Rectal smooth muscle tissue (tissue), 1 donor: ENCODE results near the gene BLVRB.
"Not testable (repeated sequence)": the region's sequence is repeated elsewhere in the genome, so short reads cannot be mapped to it uniquely, and the experiment has no call there.

ENCODE experiments used
- H3K27ac ChIP-seq: one replicate; pipeline ENCODE4 v1.7.0; 2013; ENCODE audit warnings: low read depth, low read length, inconsistent platforms
- H3K27me3 ChIP-seq: one replicate; pipeline ENCODE4 v1.7.0; 2013; ENCODE audit warnings: low read length; ENCODE audit not compliant: control insufficient read depth, insufficient read depth
- H3K36me3 ChIP-seq: one replicate; pipeline ENCODE4 v1.7.0; 2013; ENCODE audit warnings: low read length; ENCODE audit not compliant: control insufficient read depth, insufficient read depth
- H3K4me1 ChIP-seq: one replicate; pipeline ENCODE4 v1.7.0; 2013; ENCODE audit warnings: low read length; ENCODE audit not compliant: control insufficient read depth, insufficient read depth
- H3K4me3 ChIP-seq: one replicate; pipeline ENCODE4 v1.7.0; 2013; ENCODE audit warnings: low read length
- H3K9ac ChIP-seq: one replicate; pipeline ENCODE4 v1.7.0; 2013; ENCODE audit warnings: low read length

Gene BLVRB

GRCh38 chr19:40502081-40502480 is 36.5 kb upstream of the BLVRB start:
- H3K27ac ChIP-seq, result no peak overlapping the region

GRCh38 chr19:40501599-40501998 is 36.1 kb upstream of the BLVRB start:
- no peak overlapping the region for H3K9ac ChIP-seq
- H3K4me3 ChIP-seq, result no peak overlapping the region
- no peaks in the 10 kb centered on the region for H3K36me3 ChIP-seq
- no peak overlapping the region for H3K27ac ChIP-seq
- no peaks in the 10 kb centered on the region for H3K27me3 ChIP-seq
- H3K4me1 ChIP-seq, result no peaks in the 10 kb centered on the region

More at GRCh38 chr19:40502081-40502480, 36.5 kb upstream of the BLVRB start:
- no peaks in the 10 kb centered on the region for H3K36me3 ChIP-seq
- H3K27me3 ChIP-seq, result no peaks in the 10 kb centered on the region
- no peaks in the 10 kb centered on the region for H3K4me1 ChIP-seq
- H3K9ac ChIP-seq, result no peak overlapping the region
- H3K4me3 ChIP-seq, result no peak overlapping the region

DNA sequence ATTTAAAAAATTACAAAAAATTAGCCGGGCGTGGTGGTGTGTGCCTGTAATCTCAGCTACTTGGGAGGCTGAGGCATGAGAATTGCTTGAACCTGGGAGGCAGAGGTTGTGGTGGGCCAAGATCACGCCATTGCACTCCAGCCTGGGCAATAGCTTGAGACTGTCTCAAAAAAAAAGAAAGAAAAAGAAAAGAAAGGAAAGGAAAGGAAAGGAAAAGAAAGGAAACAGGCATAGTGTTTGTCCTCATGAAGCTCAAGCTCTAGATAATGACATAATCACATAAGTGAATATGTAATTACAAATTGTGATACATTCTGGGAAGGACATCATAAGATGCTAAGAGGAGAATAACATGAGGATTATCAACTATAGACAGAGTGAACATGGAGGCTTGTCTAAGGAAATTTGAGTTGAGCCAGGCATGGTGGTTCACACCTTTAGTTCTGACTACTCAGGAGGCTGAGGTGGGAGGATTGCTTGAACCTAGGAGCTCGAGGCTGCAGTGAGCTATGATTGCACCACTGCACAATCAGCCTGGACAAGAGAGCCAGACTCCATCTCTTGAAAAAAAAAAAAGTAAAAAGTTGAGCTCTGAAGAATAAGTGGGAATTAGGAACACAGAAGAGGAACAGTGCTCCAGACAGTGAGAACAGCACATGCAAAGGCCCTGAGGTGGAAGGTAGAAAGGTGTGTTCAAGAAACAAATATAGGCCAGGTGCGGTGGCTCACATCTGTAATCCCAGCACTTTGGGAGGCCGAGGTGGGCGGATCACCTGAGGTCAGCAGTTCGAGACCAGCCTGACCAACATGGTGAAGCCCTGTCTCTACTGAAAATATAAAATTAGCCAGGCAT is 35.4 kb upstream of the BLVRB start:
- not testable (repeated sequence) for H3K4me1 ChIP-seq, H3K9ac ChIP-seq, H3K27ac ChIP-seq, H3K4me3 ChIP-seq, H3K36me3 ChIP-seq, H3K27me3 ChIP-seq

DNA sequence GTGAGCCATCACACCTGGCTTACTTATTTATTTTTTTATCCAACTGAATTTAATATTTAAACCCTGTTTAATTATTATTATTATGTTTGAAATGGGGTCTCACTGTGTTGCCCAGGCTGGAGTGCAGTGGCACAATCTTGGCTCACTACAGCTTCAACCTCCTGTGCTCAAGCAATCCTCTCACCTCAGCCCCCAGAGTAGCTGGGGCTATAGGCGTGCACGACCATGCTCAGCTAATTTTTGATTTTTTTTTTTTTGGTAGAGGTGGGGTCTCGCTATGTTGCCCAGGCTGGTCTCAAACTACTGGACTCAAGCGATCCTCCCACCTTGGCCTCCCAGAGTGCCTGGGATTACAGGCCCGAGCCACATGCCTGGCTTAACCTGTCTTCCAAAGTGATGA is 33.8 kb upstream of the BLVRB start:
- Histone ChIP-seq H3K4me1 (no peaks in the 10 kb centered on the region), H3K9ac (no peak overlapping the region)

GRCh38 chr19:40497214-40497613 is 31.7 kb upstream of the BLVRB start:
- Histone ChIP-seq H3K4me1 (no peaks in the 10 kb centered on the region), H3K36me3 (no peaks in the 10 kb centered on the region), H3K4me3 (no peak overlapping the region), H3K9ac (no peak overlapping the region), H3K27ac (no peak overlapping the region), H3K27me3 (no peaks in the 10 kb centered on the region)

More for the DNA sequence above, 33.8 kb upstream of the BLVRB start:
- Histone ChIP-seq H3K27me3 (no peaks in the 10 kb centered on the region), H3K27ac (no peak overlapping the region), H3K36me3 (no peaks in the 10 kb centered on the region), H3K4me3 (no peak overlapping the region)

- no peaks in the 10 kb centered on the region for H3K36me3 ChIP-seq
- H3K9ac ChIP-seq, result no peak overlapping the region
- H3K27ac ChIP-seq, result no peak overlapping the region
- H3K4me3 ChIP-seq, result no peak overlapping the region
- H3K4me1 ChIP-seq, result no peaks in the 10 kb centered on the region
- H3K27me3 ChIP-seq, result no peaks in the 10 kb centered on the region
Measured at GRCh38 chr19:40494191-40494838, 28.8 kb upstream of the BLVRB start.

DNA sequence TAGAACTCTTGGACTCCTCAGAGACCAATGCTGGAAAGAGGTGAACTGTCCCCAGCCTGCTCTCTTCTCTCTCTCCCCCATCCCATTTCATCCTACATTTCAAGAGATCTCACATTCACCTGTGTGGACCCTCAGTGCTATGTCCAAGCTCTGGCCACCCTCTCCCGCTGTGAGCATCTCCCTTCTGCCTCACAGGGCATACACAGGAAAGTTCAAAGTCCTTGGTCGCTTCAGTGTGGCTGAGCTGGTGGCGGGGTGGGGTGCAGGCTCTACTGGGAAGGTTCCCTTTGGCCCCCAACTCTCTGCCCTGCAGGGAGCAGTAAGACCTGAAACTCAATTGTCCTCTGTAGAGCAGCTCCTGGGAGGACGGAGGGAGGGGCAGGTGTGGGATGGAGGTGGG is 28.2 kb upstream of the BLVRB start:
- H3K9ac ChIP-seq, result no peak overlapping the region
- no peak overlapping the region for H3K4me3 ChIP-seq
- no peaks in the 10 kb centered on the region for H3K36me3 ChIP-seq
- no peak overlapping the region for H3K27ac ChIP-seq
- H3K27me3 ChIP-seq, result no peaks in the 10 kb centered on the region
- H3K4me1 ChIP-seq, result no peaks in the 10 kb centered on the region

- H3K9ac ChIP-seq, result no peak overlapping the region
- no peaks in the 10 kb centered on the region for H3K4me1 ChIP-seq
- H3K27me3 ChIP-seq, result no peaks in the 10 kb centered on the region
- H3K27ac ChIP-seq, result no peak overlapping the region
- no peaks in the 10 kb centered on the region for H3K36me3 ChIP-seq
- H3K4me3 ChIP-seq, result no peak overlapping the region
Measured at GRCh38 chr19:40492274-40492673, 26.7 kb upstream of the BLVRB start.

DNA sequence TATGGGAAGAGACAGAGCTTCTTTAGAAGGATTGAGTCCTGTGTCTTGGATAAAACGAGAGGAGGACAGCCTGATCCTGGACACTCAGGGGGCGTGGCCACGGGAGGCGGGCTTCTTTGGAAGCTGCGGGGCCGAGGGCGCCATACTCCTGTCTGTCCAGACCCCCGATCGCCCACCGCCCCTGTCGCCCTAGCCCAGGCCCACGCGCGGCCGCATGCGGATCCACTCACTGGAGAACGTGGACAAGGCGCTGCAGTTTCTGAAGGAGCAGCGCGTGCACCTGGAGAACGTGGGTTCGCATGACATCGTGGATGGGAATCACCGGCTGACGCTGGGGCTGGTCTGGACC is 24.3 kb upstream of the BLVRB start:
- Histone ChIP-seq H3K36me3 (no peaks in the 10 kb centered on the region), H3K27me3 (no peaks in the 10 kb centered on the region), H3K4me3 (no peak overlapping the region)

DNA sequence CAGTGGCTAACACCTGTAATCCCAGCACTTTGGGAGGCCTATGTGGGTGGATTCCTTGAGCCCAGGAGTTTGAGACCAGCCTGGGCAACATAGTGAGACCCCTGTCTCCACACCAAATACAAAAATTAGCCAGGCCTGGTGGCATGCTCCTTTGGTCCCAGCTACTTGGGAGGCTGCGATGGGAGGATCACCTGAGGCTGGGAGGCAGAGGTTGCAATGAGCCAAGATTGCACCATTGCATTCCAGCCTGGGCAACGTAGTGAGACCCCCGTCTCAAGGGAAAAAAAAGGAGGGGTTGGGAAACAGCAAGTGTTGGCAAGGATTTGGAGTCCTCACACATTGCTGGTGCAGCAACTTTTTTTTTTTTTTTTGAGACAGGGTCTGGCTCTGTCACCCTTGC is 20.5 kb upstream of the BLVRB start:
- H3K4me3 ChIP-seq, result no peak overlapping the region
- no peaks in the 10 kb centered on the region for H3K27me3 ChIP-seq
- H3K9ac ChIP-seq, result no peak overlapping the region
- H3K27ac ChIP-seq, result no peak overlapping the region
- no peaks in the 10 kb centered on the region for H3K36me3 ChIP-seq
- H3K4me1 ChIP-seq, result no peaks in the 10 kb centered on the region

More for the DNA sequence above, 24.3 kb upstream of the BLVRB start:
- no peak overlapping the region for H3K9ac ChIP-seq
- H3K27ac ChIP-seq, result no peak overlapping the region
- H3K4me1 ChIP-seq, result no peaks in the 10 kb centered on the region

GRCh38 chr19:40475878-40476644 is 10.5 kb upstream of the BLVRB start:
- not testable (repeated sequence) for H3K4me3 ChIP-seq, H3K27me3 ChIP-seq, H3K36me3 ChIP-seq, H3K27ac ChIP-seq, H3K4me1 ChIP-seq, H3K9ac ChIP-seq

GRCh38 chr19:40474737-40475136 is 9.2 kb upstream of the BLVRB start:
- Histone ChIP-seq H3K27ac (no peak overlapping the region), H3K4me3 (no peak overlapping the region)

More at GRCh38 chr19:40474737-40475136, 9.2 kb upstream of the BLVRB start:
- Histone ChIP-seq H3K27me3 (no peaks in the 10 kb centered on the region), H3K4me1 (no peaks in the 10 kb centered on the region), H3K9ac (no peak overlapping the region), H3K36me3 (no peaks in the 10 kb centered on the region)
